GM13977 (cell line): ENCODE data around the gene PELO.

ENCODE experiments used
- DNase-seq: peaks from one replicate; pipeline ENCODE4 v3.0.0; 2012; ENCODE audit warnings: low spot score
- CTCF ChIP-seq: IDR thresholded peaks from 2 replicates; pipeline ENCODE4 v1.5.1; 2012; ENCODE audit warnings: mild to moderate bottlenecking, control low read depth; ENCODE audit not compliant: insufficient read depth; ENCODE audit errors: extremely low read depth, missing control alignments
- in situ Hi-C: fragments of 300-500 bp; cut with MboI; formaldehyde crosslinking; loops from one replicate; pipeline ENCODE4 v1.12.0; 2022; ENCODE audit warnings: low sequenced_read_pairs, low pct_unique_long_range_greater_than_20kb, mixed read lengths, inconsistent platforms; ENCODE audit not compliant: unreplicated experiment

Gene PELO

GRCh38 chr5:52802974-52803336, 15.2 kb downstream of the PELO start:
- DNase-seq, result no peak
- in situ Hi-C loops, result no loop called here
- no peak for TF ChIP-seq CTCF

- in situ Hi-C loops, result no loop called here
- no peak for TF ChIP-seq CTCF
- DNase-seq, result no peak
These were observed 16.7 kb downstream of the PELO start for GRCh38 chr5:52804387-52804791.

GRCh38 chr5:52804981-52805380, 17.3 kb downstream of the PELO start:
- in situ Hi-C loops, result no loop called here
- TF ChIP-seq CTCF, result no peak
- no peak for DNase-seq

- no peak for DNase-seq
- no peak for TF ChIP-seq CTCF
These were observed 17.9 kb downstream of the PELO start for GRCh38 chr5:52805615-52806014.

GRCh38 chr5:52807037-52807436, 19.3 kb downstream of the PELO start:
- TF ChIP-seq CTCF, result no peak
- DNase-seq, result no peak
- in situ Hi-C loops, result no loop called here

More at GRCh38 chr5:52805615-52806014, 17.9 kb downstream of the PELO start:
- in situ Hi-C loops, result no loop called here

GRCh38 chr5:52807723-52808122, 20.0 kb downstream of the PELO start:
- in situ Hi-C loops, result no loop called here
- TF ChIP-seq CTCF, result no peak
- no peak for DNase-seq

GRCh38 chr5:52808316-52808901, 20.7 kb downstream of the PELO start:
- in situ Hi-C loops, result no loop called here
- TF ChIP-seq CTCF, result no peak
- no peak for DNase-seq
